H1 (cell line): ENCODE results near the gene TNXB. TPM values are rescaled to one million over a fixed set of nuclear protein-coding genes. Genes with fewer than 3 reads are reported as not detected.

ENCODE experiments used
- CTCF ChIA-PET: fragments of 300-600 bp; sonication (Branson Sonifier 250); formaldehyde crosslinking; loops from one replicate; lab custom pipeline; 2021; ENCODE audit not compliant: partially characterized antibody; lab: Charles Lee
- POLR2A ChIA-PET: fragments of 300-600 bp; sonication (Branson Sonifier 250); formaldehyde crosslinking; loops from one replicate; lab custom pipeline; 2021; ENCODE audit warnings: inconsistent platforms; ENCODE audit not compliant: partially characterized antibody; lab: Charles Lee
- DNase-seq, 2 experiments: peaks; one replicate each; pipeline versions ENCODE4 v3.0.0 to v3.0.0-alpha.2; 2010 to 2022; ENCODE audit warnings: low spot score in 2 of 2, low read depth in 1 of 2, mixed read lengths in 1 of 2
- FAIRE-seq: peaks from 2 replicates; lab custom pipeline; 2011; peaks lifted over from hg19 to GRCh38; lab: Jason Lieb, UNC
- H2AFZ ChIP-seq: 2 replicates; pipeline ENCODE4 v1.8.1; 2012; ENCODE audit warnings: low read length, inconsistent platforms
- H2AK5ac ChIP-seq: 2 replicates; pipeline ENCODE4 v1.6.1; 2013; ENCODE audit warnings: low read depth, low read length
- H2BK120ac ChIP-seq: replicated peaks from 2 replicates; pipeline ENCODE3; 2013; ENCODE audit warnings: low read depth, low read length, inconsistent platforms
- H2BK12ac ChIP-seq: 2 replicates; pipeline ENCODE4 v1.6.1; 2013; ENCODE audit warnings: low read depth, low read length
- H2BK15ac ChIP-seq: 2 replicates; pipeline ENCODE4 v1.6.1; 2013; ENCODE audit warnings: low read length
- H2BK20ac ChIP-seq: 2 replicates; pipeline ENCODE4 v1.6.1; 2013; ENCODE audit warnings: low read length
- H2BK5ac ChIP-seq: 2 replicates; pipeline ENCODE4 v1.6.1; 2013; ENCODE audit warnings: low read depth, low read length
- H3K14ac ChIP-seq: 2 replicates; pipeline ENCODE4 v1.6.1; 2013; ENCODE audit warnings: inconsistent platforms; ENCODE audit not compliant: insufficient read length
- H3K18ac ChIP-seq: 2 replicates; pipeline ENCODE4 v1.6.1; 2013; ENCODE audit warnings: low read length; ENCODE audit errors: extremely low read depth
- H3K23ac ChIP-seq: 2 replicates; pipeline ENCODE4 v1.6.1; 2013; ENCODE audit warnings: inconsistent platforms; ENCODE audit not compliant: insufficient read length
- H3K23me2 ChIP-seq: 2 replicates; pipeline ENCODE4 v1.6.1; 2013; ENCODE audit warnings: low read depth, low read length
- H3K27ac ChIP-seq: 2 replicates; pipeline ENCODE4 v1.6.1; 2011; ENCODE audit warnings: low read depth, low read length, inconsistent platforms
- H3K27me3 ChIP-seq, 4 experiments: replicated peaks in 1 of 4; 1 replicate in 1 of 4; 2 replicates in 3 of 4; pipeline versions ENCODE4 v1.6.1 to v1.8.1; 2011 to 2013; ENCODE audit warnings: low read length in 3 of 4, mild to moderate bottlenecking in 3 of 4, inconsistent platforms in 2 of 4, mixed read lengths in 2 of 4, moderate library complexity in 1 of 4; ENCODE audit not compliant: control insufficient read depth in 3 of 4, insufficient read depth in 3 of 4; ENCODE audit errors: extremely low read depth in 1 of 4
- H3K36me3 ChIP-seq, 4 experiments: 2 replicates each; pipeline versions ENCODE4 v1.6.1 to v1.8.1; 2011 to 2013; ENCODE audit warnings: mild to moderate bottlenecking in 4 of 4, low read length in 3 of 4, moderate library complexity in 2 of 4, control low read depth in 1 of 4, inconsistent platforms in 1 of 4; ENCODE audit not compliant: insufficient read depth in 4 of 4, control insufficient read depth in 2 of 4
- H3K4ac ChIP-seq: replicated peaks from 2 replicates; pipeline ENCODE3; 2013; ENCODE audit warnings: low read length, low read depth, mixed read lengths, inconsistent platforms; ENCODE audit not compliant: insufficient read length
- H3K4me1 ChIP-seq, 4 experiments: replicated peaks in 1 of 4; 1 replicate in 1 of 4; 2 replicates in 3 of 4; pipeline versions ENCODE4 v1.6.1 to v1.8.1; 2011 to 2013; ENCODE audit warnings: low read length in 3 of 4, inconsistent platforms in 2 of 4, mixed read lengths in 1 of 4; ENCODE audit not compliant: insufficient read depth in 4 of 4, control insufficient read depth in 3 of 4
- H3K4me2 ChIP-seq, 2 experiments: 2 replicates each; pipeline versions ENCODE4 v1.6.1 to v1.8.1; 2011 to 2013; ENCODE audit warnings: low read depth in 2 of 2, low read length in 2 of 2, control low read depth in 1 of 2, inconsistent platforms in 1 of 2, mild to moderate bottlenecking in 1 of 2; ENCODE audit not compliant: insufficient read depth in 1 of 2
- H3K4me3 ChIP-seq, 4 experiments: fragments of 200-600, 300-600 bp in 1 of 4; sonication (generic), shearing (Covaris generic), sonication (Bioruptor Twin) in 1 of 4; 2 replicates each; pipeline versions ENCODE4 v1.5.1 to v1.8.1; 2011 to 2016; ENCODE audit warnings: low read length in 4 of 4, low read depth in 3 of 4, control low read depth in 2 of 4, inconsistent platforms in 2 of 4, mild to moderate bottlenecking in 2 of 4, mixed read lengths in 1 of 4, moderate library complexity in 1 of 4; ENCODE audit not compliant: insufficient read depth in 2 of 4; ENCODE audit errors: extremely low read depth in 1 of 4
- H3K56ac ChIP-seq: replicated peaks from 2 replicates; pipeline ENCODE3; 2013; ENCODE audit warnings: low read depth, mild to moderate bottlenecking, mixed read lengths, low read length, inconsistent platforms; ENCODE audit not compliant: insufficient read length
- H3K79me1 ChIP-seq: 2 replicates; pipeline ENCODE4 v1.6.1; 2013; ENCODE audit warnings: low read depth, low read length, control low read depth
- H3K79me2 ChIP-seq, 2 experiments: 2 replicates each; pipeline versions ENCODE4 v1.6.1 to v1.8.1; 2012 to 2013; ENCODE audit warnings: low read length in 2 of 2, mild to moderate bottlenecking in 2 of 2, inconsistent platforms in 1 of 2; ENCODE audit not compliant: insufficient read depth in 2 of 2, control insufficient read depth in 1 of 2
- H3K9ac ChIP-seq, 4 experiments: replicated peaks in 1 of 4; 1 replicate in 1 of 4; 2 replicates in 3 of 4; pipeline versions ENCODE4 v1.6.1 to v1.8.1; 2011 to 2013; ENCODE audit warnings: low read depth in 3 of 4, low read length in 3 of 4, control low read depth in 2 of 4, mild to moderate bottlenecking in 2 of 4, moderate library complexity in 2 of 4, inconsistent platforms in 1 of 4; ENCODE audit errors: extremely low read depth in 1 of 4
- H3K9me3 ChIP-seq, 2 experiments: 2 replicates each; pipeline versions ENCODE4 v1.6.1 to v1.8.1; 2012 to 2013; ENCODE audit warnings: mild to moderate bottlenecking in 2 of 2, moderate library complexity in 2 of 2, control low read depth in 1 of 2, inconsistent platforms in 1 of 2, low read depth in 1 of 2, low read length in 1 of 2, mixed read lengths in 1 of 2; ENCODE audit not compliant: insufficient read depth in 2 of 2
- H4K20me1 ChIP-seq, 2 experiments: replicated peaks in 1 of 2; 2 replicates each; pipeline versions ENCODE3 to v1.8.1; 2011 to 2013; ENCODE audit warnings: inconsistent platforms in 2 of 2, low read length in 2 of 2, mild to moderate bottlenecking in 1 of 2; ENCODE audit not compliant: insufficient read depth in 2 of 2, control insufficient read depth in 1 of 2
- H4K5ac ChIP-seq: 2 replicates; pipeline ENCODE4 v1.6.1; 2013; ENCODE audit warnings: low read length, low read depth, mixed read lengths, inconsistent platforms; ENCODE audit not compliant: insufficient read length
- H4K8ac ChIP-seq: 2 replicates; pipeline ENCODE4 v1.8.0; 2013; ENCODE audit warnings: mild to moderate bottlenecking, moderate library complexity, low read length, inconsistent platforms; ENCODE audit not compliant: insufficient read depth; ENCODE audit errors: extremely low read depth
- H4K91ac ChIP-seq: replicated peaks from 2 replicates; pipeline ENCODE3; 2013; ENCODE audit warnings: low read length, mixed read lengths, inconsistent platforms; ENCODE audit not compliant: insufficient read length
- POLR2AphosphoS5 ChIP-seq: IDR thresholded peaks from 2 replicates; pipeline ENCODE4 v1.6.1; 2011; ENCODE audit warnings: low read depth, low read length
- YY1 ChIP-seq: IDR thresholded peaks from 2 replicates; pipeline ENCODE4 v1.6.1; 2011; ENCODE audit warnings: low read depth, mild to moderate bottlenecking, low read length
- WGBS, 2 experiments: shearing (Covaris generic) in 1 of 2; methylation state at CpG; one replicate each; pipeline versions ENCODE4 v1.1.6 to v1.1.7; 2013 to 2015; ENCODE audit warnings: low lambda C conversion rate in 2 of 2, mixed read lengths in 2 of 2, inconsistent platforms in 1 of 2, low coverage in 1 of 2, missing lambda C conversion rate in 1 of 2; ENCODE audit not compliant: insufficient replicate concordance in 2 of 2, insufficient coverage in 1 of 2, insufficient read length in 1 of 2; ENCODE audit errors: extremely low coverage in 1 of 2, missing lambda C conversion rate in 1 of 2; 5-methylcytosine and 5-hydroxymethylcytosine counted together
- polyA plus RNA-seq, 7 experiments: library from polyadenylated mRNA; depleted of rRNA in 3 of 7; stranded (reverse) in 5 of 7; unstranded in 2 of 7; fragments of >200 nt in 5 of 7; fragments of 200-250 nt in 2 of 7; gene quantifications; 1 replicate in 5 of 7; 2 replicates in 1 of 7; 4 replicates in 1 of 7; pipeline versions ENCODE4 v1.2.1 to v1.2.3, GENCODE V29; 2011 to 2013; ENCODE audit warnings: missing spikeins in 2 of 7, mixed read lengths in 2 of 7
- total RNA-seq: library from RNA; stranded (reverse); fragmentation: NEBNext Ultra II Directional; extraction: Animal tissue kit (Norgen Biotek cat#: 25700); gene quantifications from 2 replicates; pipeline ENCODE4 v1.2.1, GENCODE V29; 2021

TNXB gene
- total and polyA plus RNA-seq, 2 of the 8 experiments (the other 6 are each of a cell fraction or from before 2014, with no cell fraction given) = 3.1 to 4.8 TPM

- H4K20me1 ChIP-seq = no peaks in the 10 kb centered on the region
- peak overlapping the region; percentile 89; the same call in 1 of the 2 replicates for H2BK5ac ChIP-seq
- H3K4me1 ChIP-seq = peaks cover 3 to 19% (median 8%) of the 10 kb centered on the region in 4 experiments; a peak in 6 of 7 replicates
- no peak overlapping the region for H3K23ac ChIP-seq
- no peaks in the 10 kb centered on the region for H3K9me3 ChIP-seq
- H2BK120ac ChIP-seq = no peak overlapping the region
- no peak overlapping the region for H3K18ac ChIP-seq
- peak overlapping the region; percentile 55 to 97 (median 96) for H3K9ac ChIP-seq
- peaks cover 5% of the 10 kb centered on the region for H3K23me2 ChIP-seq
- no peak overlapping the region for H3K4ac ChIP-seq
- no peak overlapping the region for H4K91ac ChIP-seq
- peak overlapping the region; percentile 98 for H3K27ac ChIP-seq
- H2AK5ac ChIP-seq = no peak overlapping the region
- H2BK20ac ChIP-seq = no peak overlapping the region
- peak overlapping the region; percentile 82 to 98 for H3K4me2 ChIP-seq
- no peak overlapping the region for H3K56ac ChIP-seq
- peaks cover 0 to 10% (median 4%) of the 10 kb centered on the region in 4 experiments; a peak in 4 of 8 replicates for H3K36me3 ChIP-seq
- DNase-seq = no peak
- no peak for FAIRE-seq
- CTCF ChIA-PET = interaction anchor here (0.8 to 5.6 kb wide), 8 partner anchors 9 to 61 kb away, joined by 3 to 76 read pairs (median 7); partner anchors contain the start of gene PRRT1
- POLR2A ChIA-PET = interaction anchor here (1.1 to 6.5 kb wide), 10 partner anchors 13 to 388 kb away, joined by 3 to 70 read pairs (median 10); partner anchors contain the start of genes AGPAT1, EGFL8, MSH5 and PRRT1
- H2BK12ac ChIP-seq = no peak overlapping the region
- H3K79me2 ChIP-seq = peaks cover 0 to 12% of the 10 kb centered on the region in 2 experiments; a peak in 1 of 4 replicates
- H4K5ac ChIP-seq = no peak overlapping the region
- no peak for TF ChIP-seq POLR2AphosphoS5
- TF ChIP-seq YY1 = no peak
- H3K27me3 ChIP-seq = no peaks in the 10 kb centered on the region
- no peak overlapping the region for H2AFZ ChIP-seq
- no peak overlapping the region for H3K14ac ChIP-seq
- H2BK15ac ChIP-seq = no peak overlapping the region
- WGBS, 2 experiments = 19% methylated on average over 8 of the region's 9 CpGs; no CpG with 5 or more reads in 1 of the 2 experiments
- peaks cover 2% of the 10 kb centered on the region; the same call in 1 of the 2 replicates for H3K79me1 ChIP-seq
- no peak overlapping the region for H4K8ac ChIP-seq
- peak overlapping the region; percentile 95 to 100 (median 99) for H3K4me3 ChIP-seq
These were observed 18.2 kb upstream of the TNXB start for GRCh38 chr6:32127409-32127716.
